GM21515 (cell line): ENCODE measurements around the gene QSOX2.

Source experiments
- ATAC-seq: cut with Tn5 transposase; IDR thresholded peaks from one replicate; pipeline ENCODE4 v1.9.1; 2021; ENCODE audit not compliant: unreplicated experiment

The QSOX2 gene

GRCh38 chr9:136253246-136254130 lies 7.9 kb upstream of the QSOX2 start:
- ATAC-seq = no peak

GRCh38 chr9:136252846-136253245 lies 7.2 kb upstream of the QSOX2 start:
- no peak for ATAC-seq

- no peak for ATAC-seq
Measured at GRCh38 chr9:136252281-136252680, 6.7 kb upstream of the QSOX2 start.

- no peak for ATAC-seq
Measured at GRCh38 chr9:136251264-136252115, 5.9 kb upstream of the QSOX2 start.

GRCh38 chr9:136250676-136251075 lies 5.1 kb upstream of the QSOX2 start:
- ATAC-seq = no peak

GRCh38 chr9:136249877-136250559 lies 4.4 kb upstream of the QSOX2 start:
- ATAC-seq = no peak

GRCh38 chr9:136248951-136249876 lies 3.6 kb upstream of the QSOX2 start:
- ATAC-seq = no peak

- no peak for ATAC-seq
Measured at GRCh38 chr9:136247947-136248637, 2.5 kb upstream of the QSOX2 start.

- ATAC-seq = no peak
Measured at GRCh38 chr9:136247551-136247916, 1.9 kb upstream of the QSOX2 start.

- ATAC-seq = no peak
Measured at GRCh38 chr9:136246849-136247550, 1.4 kb upstream of the QSOX2 start.

- ATAC-seq = no peak
Measured at GRCh38 chr9:136244969-136245218, 718 bp downstream of the QSOX2 start.

GRCh38 chr9:136244122-136244968 lies 1.3 kb downstream of the QSOX2 start:
- no peak for ATAC-seq

- no peak for ATAC-seq
Measured at GRCh38 chr9:136243631-136244030, 2.0 kb downstream of the QSOX2 start.

- no peak for ATAC-seq
Measured at GRCh38 chr9:136242918-136243525, 2.6 kb downstream of the QSOX2 start.

- ATAC-seq = no peak
Measured at GRCh38 chr9:136242248-136242647, 3.4 kb downstream of the QSOX2 start.

- ATAC-seq = no peak
Measured at GRCh38 chr9:136241542-136241941, 4.1 kb downstream of the QSOX2 start.

- ATAC-seq = no peak
Measured at GRCh38 chr9:136240941-136241340, 4.7 kb downstream of the QSOX2 start.

- no peak for ATAC-seq
Measured at GRCh38 chr9:136239983-136240330, 5.7 kb downstream of the QSOX2 start.
